ENCODE data around the gene SELENOO. TPM values are rescaled to one million over a fixed set of nuclear protein-coding genes. Genes with fewer than 3 reads are reported as not detected.
A peak's percentile ranks its signal among the peaks of the same experiment; 100 is the strongest.

The SELENOO gene
- total RNA-seq, 2 experiments from 2014 or later, result 26.0 to 26.1 TPM

DNA sequence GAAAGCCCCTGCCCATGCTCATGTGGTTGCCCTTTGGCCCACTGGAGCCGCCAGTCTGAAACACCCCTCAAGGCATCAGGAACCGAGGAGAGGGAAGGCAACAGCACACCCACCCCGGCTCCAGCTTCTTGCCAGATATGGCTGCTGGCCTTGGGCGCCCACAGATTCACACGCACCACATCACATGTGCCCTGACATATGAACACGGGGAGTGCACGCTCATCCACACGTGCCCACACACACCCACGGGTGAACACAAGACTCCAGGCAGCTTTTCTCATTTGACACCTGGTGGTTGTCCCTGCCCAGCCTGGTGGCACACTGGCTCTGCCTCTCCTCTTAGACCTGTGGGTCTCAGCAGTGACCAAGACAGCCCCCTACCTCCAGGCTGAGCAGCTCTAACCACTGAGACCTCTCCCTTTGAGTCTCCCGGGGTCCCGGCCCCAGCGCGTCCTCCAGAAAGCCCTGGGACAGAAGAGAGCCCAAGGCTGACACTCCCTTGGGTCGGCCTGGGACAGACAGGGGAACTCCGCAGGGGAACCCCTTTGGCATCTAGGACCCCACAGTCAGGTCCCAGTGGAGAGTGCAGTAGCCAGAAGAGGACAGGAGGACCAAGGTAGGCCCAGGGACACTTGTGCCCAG is 63.4 kb downstream of the SELENOO start:
- ChIA-PET POLR2A (no interaction called here), CTCF (no interaction called here)
- H3K4me1 Mint-ChIP-seq (ENCODE audit: low read depth), result peaks cover 15% of the 10 kb centered on the region
- Histone ChIP-seq H3K4me3 (ENCODE audit: low read length) (no peak overlapping the region), H3K9me3 (ENCODE audit: control insufficient read depth in 1 of 2, insufficient read depth in 1 of 2, low read length in 2 of 2) (peaks cover 0 to 29% of the 10 kb centered on the region in 2 experiments), H3K27ac (ENCODE audit: low read depth in 1 of 2, low read length in 2 of 2) (no peak overlapping the region), H3K27me3 (ENCODE audit: control insufficient read depth in 1 of 2, insufficient read depth in 2 of 2, low read length in 2 of 2) (peaks cover 23 to 29% of the 10 kb centered on the region in 2 experiments), H3K36me3 (ENCODE audit: insufficient read depth, low read length) (no peaks in the 10 kb centered on the region), H3K4me1 (ENCODE audit: insufficient read depth, low read length) (peaks cover 37% of the 10 kb centered on the region)
- peaks cover 18% of the 10 kb centered on the region for H3K27me3 Mint-ChIP-seq
- H3K27ac Mint-ChIP-seq, result no peak overlapping the region
- no peaks in the 10 kb centered on the region for H3K9me3 Mint-ChIP-seq
- DNase-seq, result no peak
- ATAC-seq (ENCODE audit: poor library complexity), result no peak
- H3K36me3 Mint-ChIP-seq (ENCODE audit: low read depth), result no peaks in the 10 kb centered on the region
- intact Hi-C loops (cut with DNase I, micrococcal nuclease), result no loop called here
- peak overlapping the region; percentile 20 for H3K4me3 Mint-ChIP-seq
- TF ChIP-seq CTCF (IDR thresholded peaks at IDR 0.05), result no peak

DNA sequence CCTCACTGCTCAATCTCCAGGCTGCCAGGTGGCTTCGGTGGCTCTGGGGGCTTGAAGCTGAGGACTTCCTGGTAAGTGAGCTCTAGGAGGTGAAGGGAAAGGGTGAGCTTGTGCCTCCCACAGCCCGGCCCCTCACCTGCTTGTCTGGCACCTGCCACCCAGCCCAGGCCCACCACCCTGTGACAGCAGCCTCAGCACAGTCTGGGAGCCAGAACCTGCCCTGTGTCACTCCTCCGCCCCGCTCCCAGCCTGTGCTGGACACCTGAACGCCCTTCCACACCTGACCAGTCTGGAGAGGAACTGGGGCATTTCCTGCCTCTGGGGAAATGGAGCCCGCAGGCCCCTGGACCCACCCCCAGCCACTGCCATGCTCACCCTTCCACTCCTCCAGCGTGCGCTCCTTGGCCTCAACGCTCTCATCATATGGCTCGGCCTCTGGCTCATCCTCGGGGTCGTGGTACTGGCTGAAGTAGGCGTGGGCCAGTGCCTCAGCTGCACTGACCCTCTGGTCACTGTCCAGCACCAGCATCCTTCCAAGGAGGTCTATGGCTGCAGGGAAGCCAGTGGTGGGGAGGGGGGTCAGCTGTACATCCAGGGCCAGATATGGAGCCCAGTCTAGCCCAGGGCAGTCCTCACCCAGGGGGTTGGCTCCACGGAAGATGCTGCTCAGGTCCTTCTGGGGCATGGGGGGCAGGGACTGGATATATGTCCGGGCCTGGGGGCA is 64.3 kb downstream of the SELENOO start:
- H3K27me3 ChIP-seq (ENCODE audit: control insufficient read depth in 1 of 2, insufficient read depth in 2 of 2, low read length in 2 of 2), result peaks cover 23 to 27% of the 10 kb centered on the region in 2 experiments
- no peak for TF ChIP-seq CTCF (IDR thresholded peaks at IDR 0.05)
- no peak overlapping the region for H3K27ac ChIP-seq (ENCODE audit: low read depth in 1 of 2, low read length in 2 of 2)
- H3K36me3 Mint-ChIP-seq (ENCODE audit: low read depth), result no peaks in the 10 kb centered on the region
- H3K27ac Mint-ChIP-seq, result no peak overlapping the region
- no peak for DNase-seq
- H3K9me3 ChIP-seq (ENCODE audit: control insufficient read depth in 1 of 2, insufficient read depth in 1 of 2, low read length in 2 of 2), result peaks cover 0 to 28% of the 10 kb centered on the region in 2 experiments
- H3K4me3 Mint-ChIP-seq, result no peak overlapping the region
- ChIA-PET POLR2A (no interaction called here), CTCF (no interaction called here)
- H3K4me1 ChIP-seq (ENCODE audit: insufficient read depth, low read length), result peaks cover 44% of the 10 kb centered on the region
- no peak for ATAC-seq (ENCODE audit: poor library complexity)
- peaks cover 17% of the 10 kb centered on the region for H3K27me3 Mint-ChIP-seq
- H3K4me3 ChIP-seq (ENCODE audit: low read length), result no peak overlapping the region
- intact Hi-C loops (cut with DNase I, micrococcal nuclease), result no loop called here
- H3K9me3 Mint-ChIP-seq, result no peaks in the 10 kb centered on the region
- peaks cover 15% of the 10 kb centered on the region for H3K4me1 Mint-ChIP-seq (ENCODE audit: low read depth)
- H3K36me3 ChIP-seq (ENCODE audit: insufficient read depth, low read length), result no peaks in the 10 kb centered on the region

- Mint-ChIP-seq H3K4me3 (no peak overlapping the region), H3K9me3 (no peaks in the 10 kb centered on the region), H3K4me1 (ENCODE audit: low read depth) (peaks cover 21% of the 10 kb centered on the region), H3K36me3 (ENCODE audit: low read depth) (no peaks in the 10 kb centered on the region), H3K27ac (no peak overlapping the region), H3K27me3 (peaks cover 16% of the 10 kb centered on the region)
- Histone ChIP-seq H3K4me1 (ENCODE audit: insufficient read depth, low read length) (peaks cover 49% of the 10 kb centered on the region), H3K4me3 (ENCODE audit: low read length) (no peak overlapping the region), H3K36me3 (ENCODE audit: insufficient read depth, low read length) (no peaks in the 10 kb centered on the region), H3K9me3 (ENCODE audit: control insufficient read depth in 1 of 2, insufficient read depth in 1 of 2, low read length in 2 of 2) (peaks cover 0 to 22% of the 10 kb centered on the region in 2 experiments), H3K27me3 (ENCODE audit: control insufficient read depth in 1 of 2, insufficient read depth in 2 of 2, low read length in 2 of 2) (peaks cover 17 to 18% of the 10 kb centered on the region in 2 experiments), H3K27ac (ENCODE audit: low read depth in 1 of 2, low read length in 2 of 2) (no peak overlapping the region)
- no peak for DNase-seq
- CTCF ChIA-PET, result interaction anchor here (0.7 to 0.9 kb wide), 2 partner anchors 25 to 77 kb away, joined by 3 read pairs; no protein-coding TSS in a partner anchor
- ATAC-seq (ENCODE audit: poor library complexity), result no peak
- intact Hi-C loops (cut with DNase I, micrococcal nuclease), result no loop called here
- POLR2A ChIA-PET, result interaction anchor here (0.8 kb wide), 1 partner anchor 16 kb away, joined by 5 read pairs; the partner anchor contains the start of gene HDAC10
- TF ChIP-seq CTCF (IDR thresholded peaks at IDR 0.05), result no peak
Observed at GRCh38 chr22:50266994-50267393, 66.2 kb downstream of the SELENOO start.

Other genes with a start within 250 kb of the SELENOO start
- 100 to 1,000 TPM; 224 to 230 TPM for gene PIM3, start 240.2 kb upstream of the SELENOO start, total RNA-seq
- not detected for gene IL17REL, start 188.2 kb upstream of the SELENOO start, total RNA-seq
- not detected for gene TTLL8, start 142.7 kb upstream of the SELENOO start, total RNA-seq
- under 1 TPM in 1 of 2 experiments, not detected in 1; 0.16 TPM for gene MLC1, start 115.6 kb upstream of the SELENOO start, total RNA-seq
- gene MOV10L1, start 111.0 kb upstream of the SELENOO start, total RNA-seq, result not detected
- under 1 TPM; 0.11 to 0.16 TPM for gene PANX2, start 30.3 kb upstream of the SELENOO start, total RNA-seq
- gene TRABD, start 15.1 kb upstream of the SELENOO start, total RNA-seq, result 100 to 1,000 TPM; 184 to 193 TPM
- gene TUBGCP6, start 44.0 kb downstream of the SELENOO start, total RNA-seq, result 100 to 1,000 TPM; 124 to 126 TPM
- gene HDAC10, start 50.3 kb downstream of the SELENOO start, total RNA-seq, result 10 to 100 TPM; 87.3 to 88.7 TPM
- 1 to 10 TPM; 1.2 to 1.3 TPM for gene MAPK12, start 60.7 kb downstream of the SELENOO start, total RNA-seq
- 1 to 10 TPM; 4.2 to 4.9 TPM for gene MAPK11, start 69.4 kb downstream of the SELENOO start, total RNA-seq
- 1 to 10 TPM; 2.8 to 3.9 TPM for gene PLXNB2, start 106.6 kb downstream of the SELENOO start, total RNA-seq
- 1 to 10 TPM; 1.8 to 1.9 TPM for gene DENND6B, start 126.0 kb downstream of the SELENOO start, total RNA-seq
- gene PPP6R2, start 142.3 kb downstream of the SELENOO start, total RNA-seq, result 10 to 100 TPM; 47.1 to 48.0 TPM